Fibroblast of villous mesenchyme (primary cell): ENCODE results near the gene PEX7. TPM values are rescaled to one million over a fixed set of nuclear protein-coding genes. Genes with fewer than 3 reads are reported as not detected.

Source experiments
- DNase-seq: peaks from one replicate; pipeline ENCODE4 v3.0.0-alpha.2; 2010; ENCODE audit warnings: low read depth
- H3K4me3 ChIP-seq: 2 replicates; pipeline ENCODE4 v1.5.1; 2011; ENCODE audit warnings: low read depth, mild to moderate bottlenecking, low read length
- CTCF ChIP-seq: IDR thresholded peaks from 2 replicates; pipeline ENCODE4 v1.5.1; 2012; ENCODE audit warnings: low read depth, mild to moderate bottlenecking, low read length; ENCODE audit not compliant: insufficient read depth
- total RNA-seq: library from RNA; depleted of rRNA; stranded (reverse); fragments of >200 nt; gene quantifications from 2 replicates; pipeline ENCODE4 v1.2.3, GENCODE V29; 2012

Gene PEX7
- total RNA-seq, 1 donor, result 8.6 TPM

DNA sequence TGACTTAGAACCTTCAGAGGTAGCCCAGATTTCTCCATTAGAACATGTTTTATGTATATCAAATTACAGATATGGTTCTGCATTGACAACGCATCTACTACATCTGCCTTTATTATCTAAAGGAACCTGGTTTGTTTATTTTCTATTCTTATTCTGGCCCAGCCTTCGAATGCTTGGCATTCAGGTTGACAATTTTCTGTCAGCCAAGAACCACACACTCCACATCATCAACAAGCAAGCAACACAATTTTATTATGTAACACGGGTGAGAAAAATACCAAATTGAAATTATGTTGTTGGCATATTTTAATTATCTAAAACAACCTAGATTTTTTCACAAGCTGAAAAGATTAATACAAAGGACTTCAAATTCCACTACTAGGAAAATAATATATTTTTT is 44.7 kb upstream of the PEX7 start:
- no peak overlapping the region for H3K4me3 ChIP-seq
- TF ChIP-seq CTCF, result no peak
- DNase-seq, result no peak

GRCh38 chr6:136779682-136780081 is 42.7 kb upstream of the PEX7 start:
- H3K4me3 ChIP-seq, result no peak overlapping the region
- no peak for TF ChIP-seq CTCF
- no peak for DNase-seq

DNA sequence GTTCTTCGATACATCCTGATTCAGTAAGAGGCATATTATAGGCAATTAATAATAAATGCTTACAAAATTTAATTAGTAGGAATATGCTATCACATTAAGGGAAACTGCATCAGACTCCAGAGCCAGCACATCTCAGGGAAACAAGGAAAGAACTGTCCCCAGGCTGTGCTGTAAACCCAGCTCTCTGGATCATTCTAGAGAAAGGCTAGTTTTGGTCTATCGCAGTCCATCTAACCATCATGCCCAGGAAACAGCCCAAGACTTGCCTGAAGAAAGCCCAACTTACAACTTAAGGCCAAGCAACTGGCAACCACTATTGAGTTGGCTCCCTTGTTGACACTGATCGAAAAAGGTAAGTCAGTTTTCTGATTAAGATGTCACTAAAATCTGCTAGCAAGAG is 41.4 kb upstream of the PEX7 start:
- TF ChIP-seq CTCF, result no peak
- DNase-seq, result no peak
- H3K4me3 ChIP-seq, result no peak overlapping the region

GRCh38 chr6:136782021-136782770 is 40.2 kb upstream of the PEX7 start:
- peak; percentile 53 for DNase-seq

DNA sequence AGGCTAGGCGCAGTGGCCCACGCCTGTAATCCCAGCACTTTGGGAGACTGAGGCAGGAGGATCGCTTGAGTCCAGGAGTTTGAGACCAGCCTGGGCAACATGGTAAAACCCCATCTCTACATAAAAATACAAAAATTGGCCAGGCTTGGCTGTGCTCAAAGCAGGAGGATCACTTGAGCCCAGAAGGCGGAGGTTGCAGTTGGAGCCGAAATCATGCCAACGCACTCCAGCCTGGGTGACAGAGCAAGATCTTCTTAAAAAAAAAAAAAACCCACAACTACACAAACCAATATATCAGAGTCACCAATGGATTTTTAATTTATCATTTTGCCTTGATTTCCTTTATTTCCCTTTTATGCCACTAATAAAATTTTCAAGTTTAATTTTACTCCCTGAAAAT is 39.4 kb upstream of the PEX7 start:
- TF ChIP-seq CTCF, result no peak
- DNase-seq, result no peak
- H3K4me3 ChIP-seq, result no peak overlapping the region

More at GRCh38 chr6:136782021-136782770, 40.2 kb upstream of the PEX7 start:
- no peak for TF ChIP-seq CTCF
- no peak overlapping the region for H3K4me3 ChIP-seq

GRCh38 chr6:136783495-136784270 is 38.7 kb upstream of the PEX7 start:
- TF ChIP-seq CTCF, result no peak
- no peak overlapping the region for H3K4me3 ChIP-seq
- DNase-seq, result no peak
